ENCODE measurements around the gene IZUMO4. TPM values are rescaled to one million over a fixed set of nuclear protein-coding genes. Genes with fewer than 3 reads are reported as not detected.
"Not testable (repeated sequence)": the region's sequence is repeated elsewhere in the genome, so short reads cannot be mapped to it uniquely, and the experiment has no call there.

IZUMO4 gene
- total and polyA plus RNA-seq, 2 experiments from 2014 or later = 1.4 to 2.8 TPM

DNA sequence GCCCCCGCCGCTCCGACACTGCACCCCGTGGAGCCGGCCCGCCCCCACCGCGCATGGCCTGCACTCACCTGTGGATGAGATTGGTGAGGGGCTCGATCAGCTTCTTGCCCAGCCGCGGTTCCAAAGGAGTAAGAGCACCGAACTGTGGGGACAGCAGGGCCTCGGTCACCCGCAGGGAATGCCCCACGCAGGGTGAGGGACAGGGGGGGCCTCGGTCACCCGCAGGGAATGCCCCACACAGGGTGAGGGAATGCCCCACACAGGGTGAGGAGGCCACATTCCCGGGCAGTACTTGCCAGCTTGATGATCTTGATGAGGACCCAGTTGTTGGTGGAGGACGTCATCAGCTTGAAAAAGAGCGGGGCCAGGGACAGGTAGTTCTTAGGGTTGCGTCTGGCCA, 32.3 kb downstream of the IZUMO4 start:
- H3K27ac ChIP-seq = no peak overlapping the region
- no peaks in the 10 kb centered on the region for H3K36me3 ChIP-seq (replicated peaks; ENCODE audit: insufficient read depth, low read depth)
- no peaks in the 10 kb centered on the region for H3K9me3 ChIP-seq (ENCODE audit: low read depth)
- 97% methylated on average over 15 of the region's 21 CpGs for WGBS (ENCODE audit: low lambda C conversion rate, missing lambda C conversion rate)
- DNase-seq (ENCODE audit: low spot score) = no peak
- H3K27me3 ChIP-seq = no peaks in the 10 kb centered on the region
- H3K9me2 ChIP-seq (replicated peaks; ENCODE audit: insufficient read depth) = no peaks in the 10 kb centered on the region
- H3K4me2 ChIP-seq = no peak overlapping the region
- H4K20me1 ChIP-seq (ENCODE audit: insufficient read depth, poor library complexity, severe bottlenecking) = peaks cover 29% of the 10 kb centered on the region
- TF ChIP-seq EZH2 (IDR thresholded peaks at IDR 0.05; ENCODE audit: borderline replicate concordance) (no peak), EZH2phosphoT487 (IDR thresholded peaks at IDR 0.05; ENCODE audit: low read depth, severe bottlenecking, unreplicated experiment) (no peak)
- TF ChIP-seq, protein P1, sequence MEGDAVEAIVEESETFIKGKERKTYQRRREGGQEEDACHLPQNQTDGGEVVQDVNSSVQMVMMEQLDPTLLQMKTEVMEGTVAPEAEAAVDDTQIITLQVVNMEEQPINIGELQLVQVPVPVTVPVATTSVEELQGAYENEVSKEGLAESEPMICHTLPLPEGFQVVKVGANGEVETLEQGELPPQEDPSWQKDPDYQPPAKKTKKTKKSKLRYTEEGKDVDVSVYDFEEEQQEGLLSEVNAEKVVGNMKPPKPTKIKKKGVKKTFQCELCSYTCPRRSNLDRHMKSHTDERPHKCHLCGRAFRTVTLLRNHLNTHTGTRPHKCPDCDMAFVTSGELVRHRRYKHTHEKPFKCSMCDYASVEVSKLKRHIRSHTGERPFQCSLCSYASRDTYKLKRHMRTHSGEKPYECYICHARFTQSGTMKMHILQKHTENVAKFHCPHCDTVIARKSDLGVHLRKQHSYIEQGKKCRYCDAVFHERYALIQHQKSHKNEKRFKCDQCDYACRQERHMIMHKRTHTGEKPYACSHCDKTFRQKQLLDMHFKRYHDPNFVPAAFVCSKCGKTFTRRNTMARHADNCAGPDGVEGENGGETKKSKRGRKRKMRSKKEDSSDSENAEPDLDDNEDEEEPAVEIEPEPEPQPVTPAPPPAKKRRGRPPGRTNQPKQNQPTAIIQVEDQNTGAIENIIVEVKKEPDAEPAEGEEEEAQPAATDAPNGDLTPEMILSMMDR (IDR thresholded peaks at IDR 0.05; ENCODE audit: poor library complexity) = no peak
- no peak overlapping the region for H2AFZ ChIP-seq
- H3K79me2 ChIP-seq = peaks cover 22% of the 10 kb centered on the region
- no peak overlapping the region for H3K4me3 ChIP-seq
- no peaks in the 10 kb centered on the region for H3K4me1 ChIP-seq (ENCODE audit: insufficient read depth)

DNA sequence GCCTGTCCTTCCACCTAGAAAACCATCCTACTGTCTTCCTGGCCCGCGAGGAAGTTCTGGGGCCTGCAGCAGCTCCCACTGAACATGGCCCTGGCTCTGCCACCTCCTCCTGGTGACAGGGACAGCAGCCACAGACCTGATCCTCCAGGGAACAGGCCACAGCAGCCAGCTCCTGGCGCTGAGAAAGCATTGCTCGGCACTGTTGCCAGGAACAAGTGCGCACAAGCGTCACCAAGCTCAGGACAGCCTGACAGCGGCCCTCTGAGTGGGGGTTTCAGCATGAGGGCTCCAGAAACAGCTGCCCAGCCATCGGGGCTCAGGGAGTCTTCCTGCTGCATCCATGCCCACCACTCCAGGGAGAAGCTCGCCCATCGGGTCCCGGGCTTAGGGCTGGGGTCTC, 32.8 kb downstream of the IZUMO4 start:
- peaks cover 25% of the 10 kb centered on the region for H4K20me1 ChIP-seq (ENCODE audit: insufficient read depth, poor library complexity, severe bottlenecking)
- peaks cover 27% of the 10 kb centered on the region for H3K79me2 ChIP-seq
- no peaks in the 10 kb centered on the region for H3K9me3 ChIP-seq (ENCODE audit: low read depth)
- no peaks in the 10 kb centered on the region for H3K4me1 ChIP-seq (ENCODE audit: insufficient read depth)
- H3K4me2 ChIP-seq = no peak overlapping the region
- no peak for TF ChIP-seq EZH2 (IDR thresholded peaks at IDR 0.05; ENCODE audit: borderline replicate concordance)
- TF ChIP-seq, protein P1 (IDR thresholded peaks at IDR 0.05; ENCODE audit: poor library complexity) = no peak
- no peak for TF ChIP-seq EZH2phosphoT487 (IDR thresholded peaks at IDR 0.05; ENCODE audit: low read depth, severe bottlenecking, unreplicated experiment)
- over 99% methylated on average over 11 of the region's 11 CpGs for WGBS (ENCODE audit: low lambda C conversion rate, missing lambda C conversion rate)
- H3K36me3 ChIP-seq (replicated peaks; ENCODE audit: insufficient read depth, low read depth) = no peaks in the 10 kb centered on the region
- no peaks in the 10 kb centered on the region for H3K27me3 ChIP-seq
- no peaks in the 10 kb centered on the region for H3K9me2 ChIP-seq (replicated peaks; ENCODE audit: insufficient read depth)
- no peak overlapping the region for H3K4me3 ChIP-seq
- H2AFZ ChIP-seq = no peak overlapping the region
- no peak overlapping the region for H3K27ac ChIP-seq
- no peak for DNase-seq (ENCODE audit: low spot score)

DNA sequence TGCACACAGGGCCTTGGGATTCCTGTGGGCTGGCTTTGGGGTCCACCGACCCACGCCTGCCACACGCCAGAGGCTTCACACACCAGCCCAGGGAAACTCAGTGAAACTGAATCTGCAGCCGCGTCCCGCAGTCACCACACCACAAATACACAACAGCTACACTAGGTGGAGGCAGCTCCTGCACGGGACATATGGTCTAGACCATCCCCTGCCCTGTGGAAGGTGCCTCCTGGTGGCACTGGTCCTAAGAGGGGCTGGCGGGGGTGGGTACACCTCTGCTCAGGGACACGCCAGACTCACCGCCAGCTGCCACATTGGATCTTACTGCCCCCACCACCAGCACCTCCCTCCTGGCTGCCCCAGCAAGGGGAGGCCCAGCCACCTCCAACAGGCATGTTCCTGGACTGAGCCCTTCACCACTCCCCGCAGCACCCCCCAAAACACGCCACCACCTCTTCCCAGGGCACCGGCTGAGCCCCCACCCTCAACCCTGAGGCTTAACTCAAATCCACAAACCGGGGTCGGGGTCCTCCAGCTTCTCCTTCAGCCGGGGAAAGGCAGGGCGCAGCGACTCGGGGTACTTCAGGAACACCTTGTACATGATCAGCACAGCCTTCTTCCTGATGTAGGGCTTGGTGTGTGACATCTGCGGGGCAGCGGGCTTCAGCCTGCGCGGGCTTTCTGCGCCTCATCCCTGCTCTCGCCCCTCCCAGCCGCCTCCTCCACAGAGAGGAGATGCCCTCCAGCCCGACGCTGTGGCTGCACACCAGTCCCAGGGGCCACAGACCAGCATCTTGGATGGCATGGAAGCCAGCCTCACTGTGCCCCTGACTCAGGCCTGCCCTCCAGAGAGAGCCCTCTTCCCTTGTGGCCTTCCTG, 33.4 kb downstream of the IZUMO4 start:
- H4K20me1 ChIP-seq (ENCODE audit: insufficient read depth, poor library complexity, severe bottlenecking) = peaks cover 30% of the 10 kb centered on the region
- DNase-seq (ENCODE audit: low spot score) = no peak
- H3K9me2 ChIP-seq (replicated peaks; ENCODE audit: insufficient read depth) = no peaks in the 10 kb centered on the region
- no peaks in the 10 kb centered on the region for H3K4me1 ChIP-seq (ENCODE audit: insufficient read depth)
- TF ChIP-seq EZH2 (IDR thresholded peaks at IDR 0.05; ENCODE audit: borderline replicate concordance) (no peak), EZH2phosphoT487 (IDR thresholded peaks at IDR 0.05; ENCODE audit: low read depth, severe bottlenecking, unreplicated experiment) (no peak)
- TF ChIP-seq, protein P1 (IDR thresholded peaks at IDR 0.05; ENCODE audit: poor library complexity) = no peak
- no peaks in the 10 kb centered on the region for H3K36me3 ChIP-seq (replicated peaks; ENCODE audit: insufficient read depth, low read depth)
- no peak overlapping the region for H2AFZ ChIP-seq
- no peaks in the 10 kb centered on the region for H3K9me3 ChIP-seq (ENCODE audit: low read depth)
- H3K79me2 ChIP-seq = peaks cover 32% of the 10 kb centered on the region
- WGBS (ENCODE audit: low lambda C conversion rate, missing lambda C conversion rate) = 97% methylated on average over 26 of the region's 28 CpGs
- no peak overlapping the region for H3K4me2 ChIP-seq
- H3K4me3 ChIP-seq = no peak overlapping the region
- no peak overlapping the region for H3K27ac ChIP-seq
- H3K27me3 ChIP-seq = no peaks in the 10 kb centered on the region

DNA sequence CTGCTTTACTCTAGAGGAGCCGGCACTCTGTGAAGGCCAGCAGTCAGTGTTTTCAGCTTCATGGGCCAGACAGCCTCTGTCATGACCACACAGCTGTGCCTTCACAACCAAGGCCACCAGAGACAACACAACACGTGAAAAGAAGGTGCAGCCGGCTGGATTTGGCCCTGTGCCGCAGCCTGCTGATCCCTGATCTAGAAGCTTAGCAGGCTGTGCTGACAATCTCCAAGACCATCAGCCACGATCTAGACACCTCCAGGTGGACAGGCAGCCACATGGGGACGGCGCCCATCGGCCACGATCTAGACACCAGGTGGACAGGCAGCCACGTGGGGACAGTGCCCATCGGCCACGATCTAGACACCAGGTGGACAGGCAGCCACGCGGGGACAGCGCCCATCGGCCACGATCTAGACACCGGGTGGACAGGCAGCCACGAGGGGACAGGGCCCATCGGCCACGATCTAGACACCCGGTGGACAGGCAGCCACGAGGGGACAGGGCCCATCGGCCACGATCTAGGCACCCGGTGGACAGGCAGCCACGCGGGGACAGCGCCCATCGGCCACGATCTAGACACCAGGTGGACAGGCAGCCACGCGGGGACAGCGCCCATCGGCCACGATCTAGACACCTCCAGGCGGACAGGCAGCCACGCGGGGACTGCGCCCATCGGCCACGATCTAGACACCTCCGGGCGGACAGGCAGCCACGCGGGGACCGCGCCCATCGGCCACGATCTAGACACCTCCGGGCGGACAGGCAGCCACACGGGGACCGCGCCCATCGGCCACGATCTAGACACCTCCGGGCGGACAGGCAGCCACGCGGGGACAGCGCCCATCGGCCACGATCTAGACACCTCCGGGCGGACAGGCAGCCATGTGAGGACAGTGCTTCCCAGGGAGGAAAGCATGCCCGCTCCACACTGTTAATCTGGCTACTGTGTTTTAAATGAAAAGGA, 34.6 kb downstream of the IZUMO4 start:
- H3K27ac ChIP-seq; H3K9me3 ChIP-seq (ENCODE audit: low read depth); DNase-seq (ENCODE audit: low spot score); H3K27me3 ChIP-seq; H3K4me2 ChIP-seq; H3K4me1 ChIP-seq (ENCODE audit: insufficient read depth); H3K9me2 ChIP-seq (replicated peaks; ENCODE audit: insufficient read depth); H3K4me3 ChIP-seq; H2AFZ ChIP-seq; H3K36me3 ChIP-seq (replicated peaks; ENCODE audit: insufficient read depth, low read depth): not testable (repeated sequence)
- WGBS (ENCODE audit: low lambda C conversion rate, missing lambda C conversion rate) = 97% methylated on average over 31 of the region's 67 CpGs
- Histone ChIP-seq H4K20me1 (ENCODE audit: insufficient read depth, poor library complexity, severe bottlenecking) (peaks cover 34% of the 10 kb centered on the region), H3K79me2 (peaks cover 41% of the 10 kb centered on the region)
